NCI-H187 (cell line): ENCODE data around the gene ARHGAP12.

Source experiments
- DNase-seq, 2 experiments: peaks; one replicate each; lab custom pipeline; 2025; lab: John Stamatoyannopoulos, UW

Gene ARHGAP12

DNA sequence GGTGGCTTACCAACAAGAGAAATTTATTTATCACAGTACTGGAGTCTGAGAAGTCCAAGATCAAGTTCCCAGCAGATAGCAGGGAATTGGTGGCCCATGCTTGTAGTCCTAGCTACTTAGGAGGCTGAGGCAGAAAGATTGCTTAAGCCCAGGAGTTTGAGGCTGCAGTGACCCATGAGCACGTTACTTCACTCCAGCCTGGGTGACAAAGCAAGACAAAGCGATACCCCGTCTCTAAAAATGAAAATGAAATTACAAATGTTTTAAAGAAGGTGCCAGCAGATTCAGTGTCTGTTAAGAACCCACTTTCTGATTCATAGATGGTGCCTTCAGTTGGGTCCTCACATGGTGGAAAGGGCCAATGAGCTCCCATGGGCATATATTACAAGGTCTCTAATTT is 20.6 kb upstream of the ARHGAP12 start:
- DNase-seq: no peak

DNA sequence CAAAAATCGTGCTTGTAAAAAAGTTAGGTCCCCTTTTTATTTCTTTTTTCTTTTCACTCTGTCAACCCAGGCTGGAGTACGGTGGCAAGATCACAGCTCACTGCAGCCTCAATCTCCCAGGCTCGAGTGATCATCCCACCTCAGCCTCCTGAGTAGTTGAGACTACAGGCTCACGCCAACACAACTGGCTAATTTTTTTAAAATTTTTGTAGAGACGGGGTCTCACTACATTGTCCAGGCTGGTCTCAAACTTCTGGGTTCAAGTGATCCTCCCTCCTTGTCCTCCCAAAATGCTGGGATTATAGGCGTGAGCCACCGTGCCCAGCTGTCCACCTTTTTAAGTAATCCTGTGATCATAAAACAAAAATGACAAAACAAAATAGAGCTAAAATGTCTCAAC is 19.4 kb upstream of the ARHGAP12 start:
- no peak for DNase-seq

DNA sequence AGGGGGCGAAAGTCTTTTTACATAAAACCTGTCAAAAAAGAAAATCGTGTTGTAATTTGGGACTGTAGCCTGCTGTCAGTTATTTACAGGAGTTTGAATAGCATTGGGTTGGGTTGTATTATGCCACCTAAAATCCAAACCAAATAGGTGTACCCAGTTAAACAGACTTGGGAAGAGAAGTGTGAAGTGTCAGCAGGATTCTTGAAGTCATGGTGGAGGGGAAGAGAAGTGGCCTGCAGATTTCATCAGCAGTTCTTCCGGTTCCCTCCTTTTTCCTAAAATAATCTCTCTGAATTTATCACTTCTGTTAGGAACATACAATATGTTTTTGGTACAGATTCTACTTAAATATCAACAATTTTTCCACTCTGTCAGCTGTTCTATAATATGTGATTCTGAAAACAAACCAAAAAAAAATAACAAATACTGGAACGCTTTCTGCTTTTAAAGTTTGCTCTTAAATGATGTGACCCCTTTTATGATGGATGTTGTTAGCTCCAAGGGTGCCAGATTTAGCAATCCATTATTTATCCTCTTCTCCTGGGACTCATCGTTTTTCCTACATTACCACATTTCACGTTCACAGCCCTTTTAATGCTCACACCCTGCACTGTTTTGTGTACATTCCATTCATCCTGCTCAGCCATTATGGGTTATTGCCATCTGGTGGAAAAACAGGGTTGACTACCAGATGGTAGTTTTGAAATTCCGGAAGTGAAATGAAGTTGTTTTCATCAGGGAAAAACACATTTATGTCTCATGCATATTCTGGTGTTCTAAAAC is 18.7 kb upstream of the ARHGAP12 start:
- no peak for DNase-seq

DNA sequence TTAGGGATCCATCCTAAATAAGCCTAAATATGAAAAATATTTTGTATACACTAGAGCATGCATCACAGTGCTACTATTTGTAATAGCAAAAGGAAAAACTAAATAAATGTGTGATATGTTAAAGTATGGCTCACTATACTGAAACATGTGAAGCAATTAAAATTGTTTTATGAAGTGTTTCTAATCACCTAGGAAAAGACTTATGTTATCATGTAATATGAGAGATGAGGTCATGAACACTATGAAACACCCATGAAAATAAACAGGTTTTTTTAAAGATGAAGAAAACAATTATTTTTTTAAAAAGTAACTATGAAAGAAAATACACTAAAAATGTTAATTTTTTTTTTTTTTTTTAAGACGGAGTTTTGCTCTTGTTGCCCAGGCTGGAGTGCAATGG is 16.8 kb upstream of the ARHGAP12 start:
- DNase-seq: no peak

DNA sequence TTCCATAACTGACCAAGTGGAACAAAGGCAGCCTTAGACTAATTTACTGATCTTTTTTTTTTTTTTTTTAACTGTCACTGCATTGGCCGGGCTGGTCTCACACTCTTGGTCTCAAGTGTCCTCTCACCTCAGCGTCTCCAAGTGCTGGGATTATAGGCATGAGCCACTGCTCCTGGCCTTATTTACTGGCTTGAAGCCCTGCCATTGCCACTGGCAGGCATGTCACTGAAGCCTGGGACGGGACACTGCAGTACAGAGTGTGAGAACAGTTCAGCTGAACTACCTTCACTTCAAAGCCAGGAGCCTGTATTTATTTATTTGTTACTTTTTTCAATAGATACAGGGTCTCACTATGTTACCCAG is 15.4 kb upstream of the ARHGAP12 start:
- DNase-seq: no peak

DNA sequence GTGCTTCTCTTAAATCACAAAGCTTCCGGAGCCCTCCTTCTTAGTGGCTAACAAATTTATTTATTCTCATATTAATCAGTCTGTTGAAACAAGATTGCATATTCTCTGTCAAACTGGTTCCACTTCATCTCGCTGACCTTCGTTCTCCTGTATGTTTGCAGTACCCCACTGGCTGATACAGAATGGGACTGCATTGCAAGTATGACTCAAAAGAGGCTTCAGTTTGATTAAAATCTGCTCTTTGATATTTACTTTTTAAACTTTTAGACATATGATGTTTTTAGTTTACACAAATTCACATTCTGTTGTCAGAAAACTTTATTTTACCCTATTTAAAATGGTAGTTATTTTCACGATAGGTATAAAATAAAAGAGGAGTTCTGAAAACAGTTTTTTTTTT is 14.3 kb upstream of the ARHGAP12 start:
- no peak for DNase-seq

DNA sequence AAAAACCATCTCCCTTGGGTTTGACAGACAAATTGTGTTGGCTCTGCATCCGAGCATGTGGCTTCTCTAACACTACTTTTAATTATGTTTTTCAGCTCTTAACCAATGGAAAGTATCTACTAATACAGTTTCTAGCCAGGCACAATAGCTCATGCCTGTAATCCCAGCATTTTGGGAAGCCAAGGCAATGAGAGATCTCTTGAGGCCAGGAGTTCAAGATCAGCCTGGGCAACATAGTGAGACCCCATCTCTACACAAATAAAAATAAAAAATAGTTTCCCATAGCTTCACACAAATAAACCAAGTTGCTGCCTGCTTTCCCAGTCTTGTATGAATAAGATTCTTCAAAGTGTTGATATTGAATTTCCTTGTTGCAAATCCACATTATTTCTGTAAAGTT is 13.8 kb upstream of the ARHGAP12 start:
- DNase-seq: no peak

DNA sequence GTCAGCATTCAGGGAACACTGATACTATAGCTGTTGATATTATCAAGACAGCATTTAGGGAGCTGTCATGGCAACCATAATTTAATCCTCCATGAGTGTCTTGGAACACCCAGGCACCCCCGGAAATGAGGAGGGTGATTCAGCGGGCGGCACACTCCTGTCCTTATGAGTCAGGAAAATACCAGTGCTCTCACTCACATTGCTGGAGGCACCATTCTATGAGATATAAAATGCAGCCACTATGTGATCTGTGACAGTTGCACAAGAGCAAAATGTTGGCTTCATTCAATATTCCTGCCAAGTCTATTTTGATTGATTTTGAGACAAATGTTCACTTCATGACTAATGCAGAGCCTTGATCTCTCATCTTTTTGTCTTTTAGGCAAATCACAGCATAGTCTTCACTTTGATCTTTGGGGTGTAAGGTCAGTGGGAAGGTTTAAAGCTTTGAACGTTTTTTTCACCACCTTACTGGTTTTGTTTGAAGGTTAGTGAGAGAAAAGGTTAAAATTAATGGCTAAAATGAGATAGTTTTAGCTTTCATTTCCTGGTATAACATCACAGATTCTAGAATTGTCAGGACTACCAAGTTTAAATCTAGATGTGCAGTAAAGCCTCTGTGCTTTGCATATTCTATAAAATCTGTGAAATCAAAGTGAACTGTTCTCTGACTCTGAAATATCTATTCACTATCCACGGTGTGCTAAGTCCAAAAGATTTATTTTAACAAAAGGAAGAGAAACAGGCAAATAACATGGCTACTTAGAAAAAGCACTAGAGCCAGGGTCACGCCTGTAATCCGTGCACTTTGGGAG is 12.4 kb upstream of the ARHGAP12 start:
- DNase-seq: no peak

DNA sequence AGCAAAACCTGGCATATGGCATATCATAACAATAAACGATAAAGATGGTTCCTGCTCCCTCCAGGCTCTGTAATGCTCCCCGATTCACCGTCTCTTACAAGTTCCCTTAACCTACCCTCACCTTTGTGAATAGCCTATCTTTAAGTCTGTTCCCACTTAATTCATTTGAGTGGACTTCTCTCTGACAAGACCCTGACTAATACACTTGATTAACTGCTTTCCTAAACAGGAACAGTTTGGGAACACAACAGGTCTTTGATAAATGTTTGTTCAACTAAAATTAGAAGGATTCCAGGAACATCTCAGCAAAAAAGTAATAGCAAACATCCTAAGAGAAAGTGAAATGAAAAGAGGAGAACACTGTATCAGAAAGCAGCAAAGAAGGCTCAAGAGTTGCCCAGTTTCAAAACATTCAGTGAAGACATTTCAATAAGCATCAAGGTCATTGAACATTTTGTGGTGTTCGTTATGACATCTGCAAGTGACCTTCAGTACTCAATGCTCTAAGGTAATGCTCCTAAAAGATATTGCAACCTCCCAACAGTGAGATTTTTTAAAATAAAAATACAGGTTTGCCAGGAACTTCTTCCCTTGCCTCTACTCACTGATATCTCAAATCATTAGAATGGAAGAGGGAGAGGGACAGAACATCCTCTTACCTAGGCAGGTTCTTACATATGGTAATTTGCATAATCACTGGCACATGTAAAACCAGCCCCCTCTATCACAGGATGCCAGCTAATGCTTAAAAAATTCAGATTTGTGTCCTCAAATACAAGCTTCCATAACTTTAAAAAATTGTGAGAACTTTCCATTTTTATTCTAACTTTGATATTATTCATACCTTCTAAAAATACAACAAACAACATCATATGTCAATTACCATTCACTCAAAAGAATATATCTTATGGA is 11.4 kb upstream of the ARHGAP12 start:
- DNase-seq: no peak

DNA sequence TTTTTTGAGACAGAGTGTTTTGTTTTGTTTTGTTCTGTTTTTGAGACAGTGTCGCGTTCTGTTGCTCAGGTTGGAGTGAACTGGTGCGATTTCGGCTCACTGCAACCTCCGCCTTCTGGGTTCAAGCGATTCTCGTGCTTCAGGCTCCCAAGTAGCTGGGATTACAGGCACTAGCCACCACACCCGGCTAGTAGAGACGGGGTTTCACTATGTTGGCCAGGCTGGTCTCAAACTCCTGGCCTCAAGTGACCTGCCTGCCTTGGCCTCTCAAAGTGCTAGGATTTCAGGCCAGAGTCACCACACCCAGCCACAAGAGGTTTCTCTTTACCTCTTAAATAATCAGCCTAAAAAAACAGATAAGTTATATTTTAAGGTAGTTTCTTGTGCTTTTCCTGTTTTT is 8.7 kb upstream of the ARHGAP12 start:
- DNase-seq: no peak

DNA sequence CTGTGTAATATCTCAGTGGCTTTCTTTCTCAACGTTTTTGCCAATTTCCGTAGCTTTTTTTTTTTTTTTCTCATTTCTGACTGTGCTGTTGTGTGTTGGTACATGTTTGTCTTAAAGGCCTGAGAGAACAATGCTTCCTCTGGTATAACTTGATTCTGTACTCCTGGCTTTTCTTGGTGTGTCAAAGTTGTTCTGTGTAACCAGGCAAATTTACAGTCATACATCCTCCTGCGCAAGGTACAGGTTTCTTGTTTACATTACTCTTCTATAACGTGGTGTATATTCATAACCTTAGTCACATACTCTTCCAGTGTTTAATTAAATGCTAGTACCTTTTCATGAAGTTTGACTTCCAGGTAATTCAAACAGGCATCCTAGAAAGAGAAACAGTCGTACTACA is 8.3 kb upstream of the ARHGAP12 start:
- DNase-seq: no peak

DNA sequence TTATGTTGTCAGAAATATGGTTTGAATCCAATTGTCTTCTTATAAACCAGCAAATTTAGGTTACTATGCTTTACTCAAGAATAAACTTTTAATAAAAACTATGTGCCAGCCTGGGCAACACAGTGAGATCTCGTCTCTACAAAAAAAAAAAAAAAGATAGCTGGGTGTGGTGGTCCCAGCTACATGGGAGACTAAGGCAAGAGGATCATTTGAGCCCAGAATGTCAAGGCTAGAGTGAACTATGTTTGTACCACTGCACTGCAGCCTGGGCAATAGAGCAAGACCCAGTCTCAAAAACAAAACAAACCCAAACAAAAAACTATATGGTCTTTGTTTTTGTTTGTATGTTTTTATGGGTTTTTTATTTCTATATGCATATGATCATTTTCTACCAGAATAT is 7.5 kb upstream of the ARHGAP12 start:
- no peak for DNase-seq

DNA sequence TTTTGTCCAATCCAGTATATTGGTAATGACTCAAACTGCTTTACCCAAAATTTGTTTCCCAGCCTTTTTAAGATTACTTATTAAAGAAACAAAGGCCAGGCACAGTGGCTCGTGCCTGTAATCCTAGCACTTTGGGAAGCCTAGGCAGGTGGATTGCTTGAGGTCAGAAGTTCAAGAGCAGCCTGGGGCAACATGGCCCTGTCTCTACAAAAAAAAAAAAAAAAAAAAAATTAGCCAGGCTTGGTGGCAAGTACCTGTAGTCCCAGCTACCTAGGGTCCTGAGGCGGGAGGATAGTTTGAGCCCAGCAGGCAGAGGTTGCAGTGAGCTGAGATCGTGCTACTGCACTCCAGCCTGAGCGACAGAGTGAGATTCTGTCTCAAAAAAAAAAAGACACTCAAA is 7.0 kb upstream of the ARHGAP12 start:
- no peak for DNase-seq

DNA sequence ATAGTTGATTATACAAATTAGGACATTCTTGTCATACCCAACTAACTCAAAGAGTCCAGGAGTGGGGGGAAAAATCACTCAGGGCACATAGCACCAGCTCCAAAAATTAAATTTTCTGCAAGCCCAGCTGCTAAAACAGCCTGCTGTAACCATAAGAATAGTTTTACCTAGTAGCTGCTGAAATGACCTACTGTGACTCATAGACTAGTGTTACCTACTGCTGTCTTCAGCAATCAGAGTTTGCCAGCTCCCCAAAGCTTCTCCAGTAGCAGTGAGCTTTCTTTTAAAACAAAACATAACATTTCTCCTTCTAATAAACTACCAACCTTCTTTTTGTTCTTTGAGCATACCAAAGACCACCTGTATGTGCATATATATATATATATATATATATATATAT is 4.2 kb upstream of the ARHGAP12 start:
- DNase-seq: no peak

DNA sequence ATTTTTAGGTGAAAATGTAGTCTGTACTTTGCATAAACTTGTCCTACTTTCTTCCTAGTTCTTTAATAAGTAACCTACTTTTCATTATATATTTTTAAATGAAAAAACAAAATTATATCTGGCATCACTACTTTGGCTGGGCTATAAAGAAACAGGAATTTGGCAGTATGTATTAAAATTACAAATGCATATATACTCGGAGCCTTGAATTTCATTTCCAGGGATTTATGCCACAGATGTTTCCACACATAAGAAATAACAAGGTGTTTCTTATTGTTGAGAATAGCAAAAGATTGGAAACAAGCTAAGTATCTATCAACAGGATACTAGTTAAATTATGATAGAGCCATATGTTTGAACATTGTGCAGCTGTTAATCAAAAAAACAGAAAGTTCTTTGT is 2.2 kb upstream of the ARHGAP12 start:
- DNase-seq: no peak

DNA sequence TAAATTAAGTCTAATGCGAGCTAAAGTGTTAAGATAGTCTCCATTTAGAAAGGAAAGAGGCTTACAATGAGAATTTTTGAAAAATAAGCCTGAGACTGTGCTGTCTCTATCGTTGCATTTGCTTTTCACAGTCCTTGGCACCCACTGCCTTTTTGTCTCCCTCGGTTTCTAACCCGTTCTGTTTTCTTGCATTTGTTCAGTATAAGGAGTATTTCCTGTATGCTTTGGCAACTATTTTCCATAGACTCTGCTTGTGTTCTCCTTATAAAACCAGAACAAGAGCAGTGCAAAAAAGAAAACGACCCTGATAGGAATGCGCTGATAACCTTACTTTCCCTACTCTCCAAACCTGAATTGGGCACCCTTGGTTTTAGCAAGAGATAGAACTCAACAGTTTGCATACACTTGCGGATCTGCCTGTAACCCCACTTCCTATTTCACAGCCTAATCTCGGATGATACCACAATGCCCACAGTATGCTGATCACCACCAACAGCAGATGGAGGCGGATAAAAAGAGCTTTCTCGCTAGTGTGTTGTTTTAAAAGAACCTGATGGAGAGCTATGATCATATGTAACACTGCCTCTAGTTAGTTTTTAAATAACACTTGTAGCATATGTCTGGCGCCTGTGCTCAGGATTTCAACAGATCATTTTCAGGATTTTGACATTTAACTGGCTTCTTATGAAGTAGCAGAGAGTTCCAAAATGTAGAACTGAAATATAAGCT is 1.6 kb upstream of the ARHGAP12 start:
- DNase-seq: no peak

DNA sequence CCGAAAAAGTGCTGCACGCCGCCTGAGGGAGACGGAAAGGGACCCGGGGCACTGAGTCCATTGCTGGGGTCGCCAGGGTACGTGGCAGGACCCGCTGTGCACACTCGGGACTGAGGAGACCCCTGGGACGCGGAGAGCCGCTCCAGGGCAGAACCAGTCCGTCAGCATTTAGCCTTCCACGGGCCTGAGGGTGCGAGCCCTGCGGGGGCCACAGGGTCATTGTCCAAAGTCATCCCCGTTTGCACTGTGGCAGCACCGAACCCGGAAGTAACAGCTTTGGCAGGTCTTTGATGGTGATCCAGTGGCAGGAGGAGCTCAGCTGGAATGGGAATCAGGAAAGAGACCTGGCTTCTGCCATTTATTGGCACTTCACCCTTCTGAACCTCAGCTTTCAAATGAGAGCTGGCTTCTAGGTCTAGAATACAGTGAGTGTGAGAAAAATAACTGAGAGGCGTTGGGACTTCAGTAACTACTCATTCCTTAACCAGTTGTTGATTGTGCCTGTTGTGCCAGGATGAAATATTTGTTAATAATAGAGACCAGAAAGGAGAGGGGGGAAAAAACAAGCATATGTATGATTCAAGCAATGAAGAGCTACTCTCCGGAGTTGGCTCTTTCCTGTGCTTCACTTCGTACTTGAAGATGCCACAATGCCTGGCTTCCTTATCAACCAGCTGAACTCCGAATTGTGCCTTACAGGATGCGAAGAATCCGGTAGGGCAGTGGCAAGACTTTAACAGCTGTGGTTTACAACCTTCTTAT is 811 bp upstream of the ARHGAP12 start:
- peak in 1 of 2 experiments; percentile 15 for DNase-seq

DNA sequence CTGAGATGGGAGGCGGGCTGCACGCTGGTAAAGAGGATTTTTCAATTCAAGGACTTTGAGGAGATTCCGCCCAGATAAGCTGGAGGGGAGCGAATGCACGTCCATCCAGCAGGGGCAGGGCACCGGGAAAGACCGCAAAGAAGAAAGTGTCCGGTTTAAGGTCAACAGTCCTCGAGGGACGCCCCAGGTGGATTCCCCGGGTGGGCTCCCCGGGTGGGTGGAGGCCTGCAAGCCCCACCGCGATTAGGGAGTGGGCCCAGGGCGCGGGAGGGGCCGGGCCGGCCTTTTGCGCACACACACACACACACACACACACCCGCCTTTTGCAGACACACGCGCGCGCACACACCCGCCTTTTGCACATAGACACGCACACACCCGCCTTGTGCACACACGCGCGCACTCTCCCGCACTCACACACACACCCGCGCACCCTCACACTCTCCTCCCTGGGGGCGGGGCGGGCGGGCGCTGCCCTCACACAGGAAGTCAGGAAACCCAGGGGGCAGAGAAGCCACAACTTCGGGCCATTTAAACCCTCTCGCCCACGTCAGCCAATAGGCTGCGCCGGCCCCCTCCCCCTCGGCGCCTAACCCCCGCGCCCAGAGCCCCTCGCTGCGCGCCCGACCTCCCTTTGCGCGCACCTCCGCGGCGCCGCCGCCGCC is 615 bp downstream of the ARHGAP12 start:
- DNase-seq: peak; percentile 1 to 9

DNA sequence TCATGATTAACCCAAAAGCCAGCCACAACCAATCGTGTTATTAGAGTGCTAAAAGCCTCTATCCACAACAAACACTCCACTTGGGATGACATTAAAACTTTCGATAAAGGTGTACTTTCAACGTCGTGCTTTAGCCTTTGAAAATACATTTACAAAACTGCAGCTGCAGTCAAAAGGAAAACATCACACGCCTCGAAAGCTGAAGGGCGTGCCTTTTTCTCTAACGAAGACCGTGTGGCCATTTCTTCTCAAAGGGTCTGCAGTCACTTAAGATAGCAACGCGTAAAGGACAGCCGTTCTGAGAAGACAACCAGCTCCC is 1.1 kb downstream of the ARHGAP12 start:
- DNase-seq: no peak

DNA sequence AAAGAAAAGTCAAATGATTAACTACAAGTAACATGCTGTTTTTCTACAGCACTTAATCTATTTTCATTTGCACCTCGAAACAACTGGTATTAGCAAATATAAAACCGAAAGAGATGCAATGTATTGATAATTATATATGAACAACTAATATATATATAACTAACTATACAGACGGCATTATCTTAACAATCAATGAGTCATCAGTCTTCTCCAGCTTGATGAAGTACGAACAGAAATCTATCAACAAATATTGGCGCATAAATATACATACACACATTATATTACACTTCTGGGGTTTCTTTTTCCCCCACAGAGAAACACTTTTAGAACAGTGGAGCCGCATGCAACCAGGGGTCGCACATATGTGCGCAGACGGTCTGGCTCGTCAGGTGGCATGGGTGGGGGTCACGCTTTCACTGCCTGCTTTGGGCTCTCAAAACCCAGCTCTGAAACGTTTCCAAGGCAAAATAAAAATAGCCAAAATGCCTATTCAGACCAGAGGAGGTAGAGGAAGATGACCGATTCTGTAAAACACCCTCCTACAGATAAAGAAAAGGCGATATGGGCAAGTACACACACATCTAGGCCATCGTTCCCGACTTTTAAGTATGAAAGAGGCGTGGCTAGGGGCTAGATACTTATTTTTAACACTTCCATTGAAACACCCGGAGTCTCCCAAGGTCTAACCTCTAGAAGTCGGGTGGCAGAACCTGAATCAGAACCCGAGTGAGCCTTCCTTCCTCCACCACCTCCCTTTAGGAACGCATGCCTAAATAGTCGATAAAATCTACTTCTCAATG is 1.7 kb downstream of the ARHGAP12 start:
- DNase-seq: no peak
